Epithelial cell of proximal tubule (primary cell): ENCODE data around the gene MRPL51. TPM values are rescaled to one million over a fixed set of nuclear protein-coding genes. Genes with fewer than 3 reads are reported as not detected.

Source experiments
- DNase-seq: peaks from one replicate; pipeline ENCODE4 v3.0.0-alpha.2; 2011; ENCODE audit warnings: low read depth
- H3K4me3 ChIP-seq: 2 replicates; pipeline ENCODE4 v1.5.1; 2011; ENCODE audit warnings: low read depth, mild to moderate bottlenecking, low read length
- CTCF ChIP-seq: conservative IDR thresholded peaks from 2 replicates; pipeline ENCODE4 v1.5.1; 2012; ENCODE audit warnings: low read depth, mild to moderate bottlenecking, low read length
- total RNA-seq: library from RNA; depleted of rRNA; stranded (reverse); fragments of >200 nt; gene quantifications from 2 replicates; pipeline ENCODE4 v1.2.3, GENCODE V29; 2015

Gene MRPL51
- total RNA-seq, 1 donor from 2014 or later: 156 TPM

- no peak within 1 kb of the TSS for H3K4me3 ChIP-seq
- no peak for DNase-seq
- TF ChIP-seq CTCF: no peak
These were observed 48.1 kb downstream of the MRPL51 start, which contains the start of gene CD27 for GRCh38 chr12:6444704-6445688. TSS of gene CD27 (plus strand) at chr12:6444955. CDS start at chr12:6445096, 141 bp downstream.

GRCh38 chr12:6444031-6444430 lies 49.0 kb downstream of the MRPL51 start:
- DNase-seq: no peak
- TF ChIP-seq CTCF: no peak
- no peak overlapping the region for H3K4me3 ChIP-seq

GRCh38 chr12:6443361-6443983 lies 49.6 kb downstream of the MRPL51 start:
- no peak for DNase-seq
- TF ChIP-seq CTCF: no peak
- H3K4me3 ChIP-seq: no peak overlapping the region

GRCh38 chr12:6442836-6443235 lies 50.2 kb downstream of the MRPL51 start:
- H3K4me3 ChIP-seq: no peak overlapping the region
- no peak for DNase-seq
- no peak for TF ChIP-seq CTCF

Other genes starting within 250 kb of the MRPL51 start
- gene PLEKHG6, start 182.6 kb downstream of the MRPL51 start, total RNA-seq: 3.5 and 9.6 TPM in 2 replicates
- gene TNFRSF1A, start 151.2 kb downstream of the MRPL51 start, total RNA-seq: 163 and 186 TPM in 2 replicates
- 15.6 and 52.2 TPM in 2 replicates for gene SCNN1A, start 117.7 kb downstream of the MRPL51 start, total RNA-seq
- 108 and 152 TPM in 2 replicates for gene LTBR, start 109.1 kb downstream of the MRPL51 start, total RNA-seq
- not detected in 2 replicates for gene CD27, start 48.3 kb downstream of the MRPL51 start, total RNA-seq
- 6.5 and 17.0 TPM in 2 replicates for gene TAPBPL, start 41.2 kb downstream of the MRPL51 start, total RNA-seq
- gene VAMP1, start 22.6 kb downstream of the MRPL51 start, total RNA-seq: 2.0 and 2.6 TPM in 2 replicates
- 74.8 and 109 TPM in 2 replicates for gene NCAPD2, start 840 bp upstream of the MRPL51 start, total RNA-seq
- 6,260 and 7,673 TPM in 2 replicates for gene GAPDH, start 41.3 kb upstream of the MRPL51 start, total RNA-seq
- gene IFFO1, start 62.8 kb upstream of the MRPL51 start, total RNA-seq: 7.5 and 11.3 TPM in 2 replicates
- gene NOP2, start 75.0 kb upstream of the MRPL51 start, total RNA-seq: 43.2 and 66.0 TPM in 2 replicates
- 242 and 346 TPM in 2 replicates for gene CHD4, start 114.1 kb upstream of the MRPL51 start, total RNA-seq
- 0.81 and 0.94 TPM in 2 replicates for gene LPAR5, start 142.7 kb upstream of the MRPL51 start, total RNA-seq
- 0.58 TPM in 1 of 2 replicates, not detected in the other for gene ACRBP, start 154.2 kb upstream of the MRPL51 start, total RNA-seq
- gene ING4, start 169.9 kb upstream of the MRPL51 start, total RNA-seq: 18.4 and 60.0 TPM in 2 replicates
- 19.9 and 21.9 TPM in 2 replicates for gene ZNF384, start 196.1 kb upstream of the MRPL51 start, total RNA-seq
- gene PIANP, start 207.6 kb upstream of the MRPL51 start, total RNA-seq: 0.06 TPM in 1 of 2 replicates, not detected in the other
- gene COPS7A, start 230.8 kb upstream of the MRPL51 start, total RNA-seq: 59.2 and 63.5 TPM in 2 replicates